Activated T-cell treated with anti-CD3 and anti-CD28 coated beads for 48 hours (primary cell): ENCODE results near the gene PRRC2B.

Experiments
- DNase-seq: peaks from one replicate; pipeline ENCODE4 v3.0.0-alpha.2; 2020; ENCODE audit warnings: low read depth

PRRC2B gene

DNA sequence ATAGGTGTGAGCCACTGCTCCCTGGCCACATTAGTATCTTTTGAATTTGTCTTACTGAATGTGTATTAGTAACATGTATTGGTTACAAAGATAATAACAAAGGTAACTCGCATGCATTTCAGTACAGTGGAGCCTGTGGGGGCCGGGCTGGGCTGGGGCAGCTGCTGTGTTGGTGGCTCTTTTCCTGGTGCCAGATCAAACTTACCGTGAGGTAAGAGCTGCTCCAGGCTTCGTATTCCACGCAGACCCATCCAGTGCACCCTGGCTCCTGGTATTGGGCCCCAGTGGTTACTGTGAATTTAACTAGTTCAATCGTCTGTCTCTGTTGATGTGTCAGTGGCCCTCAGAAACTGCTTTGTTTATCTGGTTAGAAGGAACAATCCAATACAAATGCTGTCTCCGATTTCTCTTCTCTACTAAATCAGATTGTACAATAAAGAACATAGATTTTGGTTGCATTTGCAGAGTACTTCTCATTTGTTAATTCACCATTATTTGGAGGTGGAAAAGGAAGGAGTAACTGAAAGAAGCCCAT lies 15.6 kb downstream of the PRRC2B start:
- DNase-seq: no peak

DNA sequence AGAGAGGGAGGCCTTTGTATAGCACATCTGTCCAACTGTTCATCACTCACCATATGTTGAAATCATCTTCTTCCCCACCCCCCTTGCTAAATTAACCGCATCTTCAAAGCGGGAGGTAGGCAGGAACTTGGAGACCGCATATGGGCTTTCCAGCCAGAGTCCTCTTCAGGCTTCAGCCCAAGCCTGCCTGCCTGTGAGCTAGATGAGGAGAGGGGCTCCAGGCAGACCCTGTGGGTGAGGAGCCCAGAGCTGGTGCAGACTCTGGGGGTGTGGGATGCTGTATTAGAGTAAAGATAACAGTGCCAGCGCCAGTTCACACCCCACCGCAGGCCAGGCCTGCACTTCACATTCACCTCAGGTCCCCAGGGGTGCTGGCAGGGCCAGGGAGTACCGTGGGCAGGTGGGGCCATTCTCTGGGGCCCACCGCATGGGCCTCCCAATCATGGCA lies 16.2 kb downstream of the PRRC2B start:
- DNase-seq: no peak

- DNase-seq: no peak
Observed at GRCh38 chr9:131411719-131412681, 18.1 kb downstream of the PRRC2B start.

DNA sequence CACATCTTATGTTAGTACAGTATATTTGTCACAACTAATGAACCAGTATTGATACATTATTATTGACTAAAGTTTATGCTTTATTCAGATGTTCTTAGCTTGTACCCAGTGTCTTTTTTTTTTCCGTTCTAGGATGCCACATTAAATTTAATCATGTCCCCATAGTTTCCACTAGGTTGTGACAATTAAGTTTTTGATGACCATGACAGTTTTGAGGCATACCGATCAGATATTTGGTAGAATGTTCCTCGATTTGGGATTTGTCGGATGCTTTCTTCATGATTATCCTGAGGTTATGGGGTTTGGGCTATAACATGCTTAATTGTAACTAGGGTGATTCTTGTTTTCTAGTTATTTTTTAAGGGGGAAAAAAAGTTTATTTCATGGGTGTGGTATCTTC lies 22.6 kb downstream of the PRRC2B start:
- DNase-seq: no peak

- DNase-seq: no peak
Observed at GRCh38 chr9:131417264-131418142, 23.6 kb downstream of the PRRC2B start.

- DNase-seq: no peak
Observed at GRCh38 chr9:131418143-131419025, 24.5 kb downstream of the PRRC2B start.

GRCh38 chr9:131419026-131419614 lies 25.2 kb downstream of the PRRC2B start:
- no peak for DNase-seq

DNA sequence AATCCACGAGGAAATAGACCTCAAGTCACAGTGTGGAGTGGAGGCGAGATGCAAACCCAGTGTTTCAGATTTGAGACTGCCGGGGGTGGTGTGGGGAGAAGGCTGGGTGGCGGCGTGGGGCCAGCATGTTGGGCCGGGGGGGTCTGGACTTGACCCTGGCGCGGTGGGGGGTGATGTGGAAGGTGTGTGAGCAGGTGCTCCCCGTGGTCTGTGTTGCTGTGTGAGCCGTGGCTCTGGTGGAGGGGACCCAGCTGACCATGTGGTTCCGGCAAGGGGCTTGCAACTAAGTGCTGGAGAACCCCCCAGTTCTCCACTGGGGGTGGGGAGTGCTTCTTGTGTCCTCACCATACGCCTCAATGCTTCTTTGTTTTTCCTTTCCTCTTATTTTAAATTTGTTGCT lies 25.8 kb downstream of the PRRC2B start:
- no peak for DNase-seq

DNA sequence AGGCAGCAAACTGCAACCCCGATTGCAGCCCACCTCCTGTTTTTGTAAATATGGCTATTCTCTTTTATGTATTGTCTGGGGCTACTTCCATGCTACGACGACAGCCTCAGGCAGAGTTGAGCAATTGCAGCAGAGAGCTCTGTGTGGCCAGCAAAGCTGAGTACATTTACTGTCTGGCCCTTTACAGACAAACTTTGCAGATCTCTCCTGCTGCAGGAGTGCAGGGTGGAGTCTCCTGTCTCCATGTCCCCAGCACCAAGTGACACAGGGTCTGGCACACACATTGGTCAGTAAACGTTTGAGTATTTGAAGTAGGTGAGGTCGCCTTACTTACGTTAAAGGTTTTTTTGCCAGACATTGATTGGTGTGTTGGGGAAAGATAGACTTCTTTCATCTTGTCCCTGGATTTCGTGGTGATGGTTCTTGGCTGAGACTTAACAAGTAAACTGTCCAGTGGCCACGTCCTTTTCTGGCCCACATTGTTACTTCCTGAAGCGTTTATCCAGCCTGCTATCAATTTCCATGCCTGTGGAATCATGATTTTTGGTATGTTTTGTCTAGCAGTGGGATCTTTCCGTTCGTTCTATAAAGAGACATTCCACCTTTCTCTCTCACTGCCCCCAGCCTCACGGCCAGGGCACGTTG lies 27.2 kb downstream of the PRRC2B start:
- DNase-seq: no peak

DNA sequence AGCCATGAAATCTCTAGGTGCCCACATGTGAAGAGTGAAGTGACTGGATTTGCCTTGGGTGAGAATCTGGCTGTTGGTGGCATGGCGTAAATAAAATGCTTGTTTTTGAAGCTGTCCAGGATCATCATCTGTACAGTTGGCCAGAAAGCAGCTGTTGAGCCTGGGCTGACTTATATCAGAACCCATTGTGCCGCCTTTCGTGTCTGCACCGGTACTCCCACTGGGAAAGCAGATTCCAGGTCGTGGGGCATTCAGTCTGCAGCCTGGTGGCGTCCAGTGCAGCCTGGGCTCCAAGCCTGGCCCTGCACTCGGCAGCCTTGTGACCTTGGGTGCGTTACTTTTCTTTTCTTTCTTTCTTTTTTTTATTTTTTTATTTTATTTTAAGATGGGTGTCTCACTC lies 27.8 kb downstream of the PRRC2B start:
- DNase-seq: no peak

GRCh38 chr9:131422241-131422792 lies 28.4 kb downstream of the PRRC2B start:
- no peak for DNase-seq

GRCh38 chr9:131423171-131423581 lies 29.3 kb downstream of the PRRC2B start:
- no peak for DNase-seq

DNA sequence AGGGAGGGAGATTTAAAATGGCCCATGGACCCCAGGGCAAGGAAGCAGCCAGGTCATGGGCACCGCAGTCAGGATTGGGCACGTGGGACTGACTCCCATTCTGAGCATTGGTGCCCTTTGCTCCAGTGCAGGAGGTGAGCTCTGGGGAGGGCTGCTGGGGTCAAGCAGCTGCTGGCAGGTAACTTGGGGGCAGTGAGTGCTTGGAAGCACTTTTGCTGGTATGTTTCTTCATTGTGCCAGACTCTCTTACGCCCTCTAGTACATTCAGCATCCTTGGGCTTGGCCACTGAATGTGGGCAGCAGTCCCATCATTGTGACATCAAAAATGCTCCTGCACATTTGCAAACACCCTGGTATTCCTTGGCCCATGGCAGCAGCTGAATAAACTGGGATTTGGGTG lies 32.7 kb downstream of the PRRC2B start:
- DNase-seq: no peak

DNA sequence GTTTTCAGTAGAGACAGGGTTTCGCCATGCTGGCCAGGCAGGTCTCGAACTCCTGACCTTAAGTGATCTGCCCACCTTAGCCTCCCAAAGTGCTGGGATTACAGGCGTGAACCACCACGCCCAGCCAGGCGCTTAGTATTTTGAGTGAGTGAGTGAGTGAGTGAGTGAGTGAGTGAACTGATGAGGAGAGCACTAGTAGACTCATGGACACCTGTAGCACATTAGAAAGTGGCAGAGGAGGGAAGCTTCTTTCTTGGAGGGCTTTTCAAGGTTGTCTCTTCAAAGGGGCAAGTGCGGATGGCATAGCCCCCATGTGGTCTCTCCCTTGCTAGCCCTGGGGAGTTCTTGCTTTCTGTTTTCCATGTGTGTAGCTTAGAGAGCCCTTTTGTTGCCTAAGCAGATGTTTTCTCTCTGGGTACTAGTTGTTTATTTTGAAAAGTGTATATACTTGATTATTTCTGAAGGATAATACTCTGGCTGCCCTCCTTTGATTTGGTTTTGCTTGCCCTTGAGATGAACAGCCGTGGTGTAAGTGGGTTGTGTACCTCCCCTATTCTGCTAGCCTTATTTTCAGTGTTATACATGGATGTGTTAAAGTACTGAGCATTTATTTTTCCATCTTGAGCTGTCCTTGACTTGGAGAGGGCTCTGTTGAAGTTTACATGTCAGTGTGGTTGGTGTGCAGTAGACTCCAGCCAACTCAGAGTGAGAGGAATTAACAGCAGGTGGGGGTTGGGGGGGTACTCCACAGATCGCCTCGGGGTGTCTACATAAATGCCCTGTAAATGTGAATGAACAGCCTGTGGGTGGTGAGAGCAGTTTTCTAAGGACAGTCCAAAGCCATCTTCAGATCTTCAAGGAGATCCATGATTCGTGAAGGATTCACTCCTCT lies 35.5 kb downstream of the PRRC2B start:
- DNase-seq: no peak

- no peak for DNase-seq
Observed at GRCh38 chr9:131432050-131432449, 38.2 kb downstream of the PRRC2B start.

- DNase-seq: no peak
Observed at GRCh38 chr9:131432597-131433301, 38.9 kb downstream of the PRRC2B start.

GRCh38 chr9:131433302-131433854 lies 39.5 kb downstream of the PRRC2B start:
- no peak for DNase-seq

DNA sequence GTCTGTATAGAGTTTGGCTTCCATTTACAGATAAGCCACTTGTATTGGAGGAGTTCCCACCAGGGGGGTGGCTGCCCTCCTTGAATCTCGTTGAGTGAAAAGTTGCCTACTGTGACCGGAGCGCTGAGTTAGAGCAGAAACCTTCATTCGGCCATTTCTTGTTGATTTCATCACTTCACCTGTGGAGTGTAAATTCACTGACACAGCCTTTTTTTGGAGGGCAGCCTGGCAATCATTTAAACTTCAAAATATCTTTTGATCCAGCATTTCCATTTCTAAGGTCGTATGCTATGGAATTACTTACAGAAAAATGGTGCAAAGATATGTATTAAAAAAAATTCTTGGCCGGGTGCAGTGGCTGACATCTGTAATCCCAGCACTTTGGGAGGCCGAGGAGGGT lies 40.8 kb downstream of the PRRC2B start:
- DNase-seq: no peak
